ENCODE results near the gene MAST4.

MAST4 gene

GRCh38 chr5:66606713-66607112, 10.5 kb downstream of the MAST4 start:
- DNase-seq = no peak

GRCh38 chr5:66608501-66608900, 12.3 kb downstream of the MAST4 start:
- DNase-seq = no peak

GRCh38 chr5:66609615-66610014, 13.4 kb downstream of the MAST4 start:
- DNase-seq = no peak

- DNase-seq = no peak
These were observed 16.0 kb downstream of the MAST4 start for GRCh38 chr5:66612226-66612625.

- DNase-seq = no peak
These were observed 18.9 kb downstream of the MAST4 start for GRCh38 chr5:66615136-66615535.

GRCh38 chr5:66615894-66616293, 19.7 kb downstream of the MAST4 start:
- no peak for DNase-seq

- DNase-seq = no peak
These were observed 20.5 kb downstream of the MAST4 start for GRCh38 chr5:66616520-66617225.

GRCh38 chr5:66617226-66617861, 21.2 kb downstream of the MAST4 start:
- no peak for DNase-seq

GRCh38 chr5:66617991-66618768, 22.0 kb downstream of the MAST4 start:
- DNase-seq = no peak

GRCh38 chr5:66620711-66621110, 24.5 kb downstream of the MAST4 start:
- DNase-seq = no peak

GRCh38 chr5:66621146-66621545, 25.0 kb downstream of the MAST4 start:
- DNase-seq = no peak

- no peak for DNase-seq
These were observed 25.5 kb downstream of the MAST4 start for GRCh38 chr5:66621736-66622135.

- no peak for DNase-seq
These were observed 32.4 kb downstream of the MAST4 start for GRCh38 chr5:66628561-66628960.

GRCh38 chr5:66629446-66629845, 33.3 kb downstream of the MAST4 start:
- DNase-seq = no peak

- DNase-seq = no peak
These were observed 37.6 kb downstream of the MAST4 start for GRCh38 chr5:66633754-66634153.

GRCh38 chr5:66634601-66635000, 38.4 kb downstream of the MAST4 start:
- DNase-seq = no peak

- no peak for DNase-seq
These were observed 41.8 kb downstream of the MAST4 start for GRCh38 chr5:66637994-66638393.

GRCh38 chr5:66639037-66639436, 42.8 kb downstream of the MAST4 start:
- no peak for DNase-seq

GRCh38 chr5:66642538-66642937, 46.3 kb downstream of the MAST4 start:
- no peak for DNase-seq

- DNase-seq = no peak
These were observed 47.2 kb downstream of the MAST4 start for GRCh38 chr5:66643387-66643786.

GRCh38 chr5:66644111-66644510, 47.9 kb downstream of the MAST4 start:
- DNase-seq = no peak

GRCh38 chr5:66645039-66645438, 48.8 kb downstream of the MAST4 start:
- no peak for DNase-seq

- DNase-seq = no peak
These were observed 50.4 kb downstream of the MAST4 start for GRCh38 chr5:66646570-66646969.

Measured in CD4-positive, alpha-beta T cell treated with Interleukin-4 for 4 hours (primary cell).